Subcutaneous preadipocyte (primary cell): ENCODE measurements around the gene FAM177B. TPM values are rescaled to one million over a fixed set of nuclear protein-coding genes. Genes with fewer than 3 reads are reported as not detected.

Source experiments
- total RNA-seq: library from RNA; depleted of rRNA; stranded (reverse); fragments of >200 nt; gene quantifications from 2 replicates; pipeline ENCODE4 v1.2.3, GENCODE V29; 2012

FAM177B gene
- total RNA-seq: not detected in 2 replicates

GRCh38 chr1:222736972-222737371 is at the start of gene FAM177B:
FAM177B (plus strand) TSS chr1:222737202; CDS start chr1:222746546, 9,344 bp downstream.

GRCh38 chr1:222712253-222713090 is 24.5 kb upstream of the FAM177B start, which contains the start of the genes AIDA and BROX:
AIDA (minus strand) TSS chr1:222712491; CDS start chr1:222712317, 174 bp downstream.
BROX (plus strand) TSS chr1:222712564; CDS start chr1:222715700, 3,136 bp downstream.

Other genes starting within 250 kb of the FAM177B start
- 0.20 and 0.37 TPM in 2 replicates for gene HHIPL2, start 189.1 kb upstream of the FAM177B start, total RNA-seq
- gene TAF1A, start 147.3 kb upstream of the FAM177B start, total RNA-seq: 9.9 and 13.7 TPM in 2 replicates
- 65.4 and 71.2 TPM in 2 replicates for gene MIA3, start 119.1 kb upstream of the FAM177B start, total RNA-seq
- 42.4 and 45.2 TPM in 2 replicates for gene AIDA, start 24.7 kb upstream of the FAM177B start, total RNA-seq
- 38.2 and 52.2 TPM in 2 replicates for gene BROX, start 24.6 kb upstream of the FAM177B start, total RNA-seq
- 5.3 and 7.0 TPM in 2 replicates for gene DISP1, start 77.8 kb downstream of the FAM177B start, total RNA-seq